GM12864 (cell line): ENCODE results near the gene APPL1.

Source experiments
- DNase-seq: peaks from one replicate; pipeline ENCODE4 v3.0.0-alpha.2; 2011; ENCODE audit warnings: low read depth
- H3K4me3 ChIP-seq: 2 replicates; pipeline ENCODE4 v1.5.1; 2011; ENCODE audit warnings: mild to moderate bottlenecking, low read depth, low read length, control low read depth
- CTCF ChIP-seq: IDR thresholded peaks from 2 replicates; pipeline ENCODE4 v1.5.1; 2011; ENCODE audit warnings: low read depth, mild to moderate bottlenecking, moderate library complexity, low read length, control low read depth, inconsistent platforms; ENCODE audit errors: missing control alignments

APPL1 gene

GRCh38 chr3:57314204-57314603 is 86.7 kb downstream of the APPL1 start:
- no peak for TF ChIP-seq CTCF
- no peak overlapping the region for H3K4me3 ChIP-seq
- DNase-seq = no peak
